Bronchial smooth muscle cell (primary cell): ENCODE results near the gene BBS7. TPM values are rescaled to one million over a fixed set of nuclear protein-coding genes. Genes with fewer than 3 reads are reported as not detected.

ENCODE experiments used
- total RNA-seq: library from RNA; depleted of rRNA; stranded (reverse); fragments of >200 nt; gene quantifications from 2 replicates; pipeline ENCODE4 v1.2.1, GENCODE V29; 2014

The BBS7 gene, protein sequence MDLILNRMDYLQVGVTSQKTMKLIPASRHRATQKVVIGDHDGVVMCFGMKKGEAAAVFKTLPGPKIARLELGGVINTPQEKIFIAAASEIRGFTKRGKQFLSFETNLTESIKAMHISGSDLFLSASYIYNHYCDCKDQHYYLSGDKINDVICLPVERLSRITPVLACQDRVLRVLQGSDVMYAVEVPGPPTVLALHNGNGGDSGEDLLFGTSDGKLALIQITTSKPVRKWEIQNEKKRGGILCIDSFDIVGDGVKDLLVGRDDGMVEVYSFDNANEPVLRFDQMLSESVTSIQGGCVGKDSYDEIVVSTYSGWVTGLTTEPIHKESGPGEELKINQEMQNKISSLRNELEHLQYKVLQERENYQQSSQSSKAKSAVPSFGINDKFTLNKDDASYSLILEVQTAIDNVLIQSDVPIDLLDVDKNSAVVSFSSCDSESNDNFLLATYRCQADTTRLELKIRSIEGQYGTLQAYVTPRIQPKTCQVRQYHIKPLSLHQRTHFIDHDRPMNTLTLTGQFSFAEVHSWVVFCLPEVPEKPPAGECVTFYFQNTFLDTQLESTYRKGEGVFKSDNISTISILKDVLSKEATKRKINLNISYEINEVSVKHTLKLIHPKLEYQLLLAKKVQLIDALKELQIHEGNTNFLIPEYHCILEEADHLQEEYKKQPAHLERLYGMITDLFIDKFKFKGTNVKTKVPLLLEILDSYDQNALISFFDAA
- total RNA-seq = 13.4 and 19.9 TPM in 2 replicates

DNA sequence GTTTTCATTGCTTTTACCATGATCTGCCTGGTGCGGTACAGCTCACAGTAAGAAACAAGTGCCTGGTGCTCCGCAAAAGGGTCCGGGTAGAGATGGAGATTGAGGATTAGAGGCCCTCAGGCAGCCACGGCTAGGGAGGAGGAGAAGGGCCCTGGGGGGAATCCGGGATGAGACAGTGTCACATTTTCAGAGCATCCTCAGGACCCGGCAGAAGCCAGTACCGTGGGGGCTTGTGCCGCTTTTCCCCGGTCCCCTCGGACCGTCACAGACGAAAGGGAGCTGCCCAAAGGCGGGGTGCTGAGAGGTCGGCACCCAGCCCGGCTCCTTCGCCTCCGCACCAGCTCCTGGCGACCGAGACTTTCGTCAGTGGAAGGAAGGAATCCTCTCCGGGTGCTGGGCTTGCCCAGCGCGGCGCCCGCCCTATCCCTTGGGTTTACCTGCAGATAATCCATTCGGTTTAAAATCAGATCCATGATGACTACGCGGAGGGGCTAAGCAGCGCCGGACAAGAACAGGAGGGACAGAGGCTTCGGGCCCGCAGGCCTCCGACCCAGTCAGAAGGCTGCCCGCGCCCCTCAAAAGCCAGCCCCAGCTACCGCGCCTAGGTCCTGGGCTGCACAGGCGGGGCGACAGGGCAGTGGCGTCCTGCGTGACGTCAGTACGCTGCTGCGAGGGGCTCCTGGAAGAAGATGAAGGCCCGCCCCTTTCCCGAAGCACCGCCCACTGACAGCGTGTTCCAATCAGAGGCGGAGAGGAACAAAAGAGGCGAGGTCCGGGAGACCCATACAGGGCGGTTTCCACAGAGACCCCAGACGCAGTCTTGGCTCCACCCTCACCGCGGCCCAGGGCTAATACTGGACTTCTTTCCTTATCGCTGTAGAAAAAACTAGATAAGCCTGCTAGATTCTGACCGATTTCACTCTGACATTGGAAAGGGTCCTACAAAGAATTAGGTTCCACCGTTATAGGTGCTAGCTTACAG lies at the start of gene BBS7:
BBS7 (minus strand) TSS at position 634 of the 982 bp plus-strand sequence; CDS start at position 473, 161 bp downstream.

DNA sequence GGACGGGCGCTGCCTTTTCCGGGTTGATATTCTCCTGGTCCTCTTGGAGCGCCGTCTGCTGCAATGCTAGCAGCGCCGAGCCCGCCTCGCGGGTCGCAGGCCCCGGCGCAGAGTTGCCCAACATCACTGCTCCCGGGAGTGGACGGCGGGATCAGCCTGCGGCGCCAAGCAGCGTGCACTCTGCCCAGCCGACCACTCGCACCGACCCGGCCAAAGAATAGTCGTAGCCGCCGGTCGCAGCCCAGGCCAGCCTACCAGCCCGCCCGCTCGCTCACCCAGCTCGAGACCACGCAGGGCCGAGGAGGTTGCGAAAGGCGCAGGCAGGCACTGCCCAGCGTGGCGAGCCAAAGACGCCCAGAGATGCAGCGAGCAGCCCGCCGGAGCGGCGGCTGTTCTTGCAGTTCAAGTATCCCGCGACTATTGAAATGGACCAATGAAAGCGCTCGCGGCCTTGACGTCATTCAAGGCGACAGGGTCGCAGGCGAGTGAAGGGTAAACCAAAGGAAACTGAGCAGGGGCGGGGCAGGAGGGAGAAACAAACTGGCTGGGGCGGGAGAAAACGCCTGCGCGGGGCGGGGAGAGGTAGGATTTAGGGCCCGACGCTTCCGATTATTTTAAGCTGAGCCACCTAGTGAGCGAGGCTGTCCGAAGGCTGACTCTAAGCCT lies 46.6 kb downstream of the BBS7 start, which contains the start of gene CCNA2:
CCNA2 (minus strand) TSS at position 379 of the 666 bp plus-strand sequence; CDS start at position 124, 255 bp downstream.

DNA sequence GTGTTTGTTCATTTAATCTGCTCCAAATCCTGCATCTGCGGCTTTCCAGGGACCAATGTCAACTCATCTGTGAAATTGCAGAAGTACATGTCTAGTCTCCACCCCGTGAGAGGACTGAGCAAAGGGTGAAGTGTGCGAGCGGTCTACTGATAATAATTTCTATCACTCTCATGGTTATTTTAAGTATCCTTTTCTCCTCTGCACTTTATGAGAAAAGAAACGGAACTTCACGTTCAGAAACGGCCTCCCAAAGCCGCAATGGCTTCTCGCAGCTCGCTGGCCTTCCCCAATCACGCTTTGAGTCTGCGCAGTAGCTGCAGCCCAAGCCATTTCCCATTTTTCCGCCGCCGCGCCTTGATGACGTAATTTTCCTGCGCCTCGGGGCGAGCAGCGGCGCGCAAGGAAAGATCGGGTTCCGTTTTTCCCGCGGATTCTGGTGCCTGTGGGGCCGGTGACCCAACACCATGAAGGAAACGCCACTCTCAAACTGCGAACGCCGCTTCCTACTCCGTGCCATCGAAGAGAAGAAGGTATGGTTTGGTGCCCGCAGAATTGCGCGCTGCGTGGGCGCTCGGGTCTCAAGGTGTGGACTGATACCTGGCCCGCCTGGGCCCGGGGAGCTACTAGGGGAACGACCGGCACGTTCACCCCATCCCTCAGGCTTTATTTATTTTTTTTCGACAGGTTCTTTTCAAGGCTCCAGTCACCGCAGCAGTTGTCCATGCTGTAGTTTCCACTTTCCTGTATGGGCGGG lies 69.1 kb downstream of the BBS7 start, which contains the start of gene EXOSC9:
EXOSC9 (plus strand) TSS at position 363 of the 754 bp plus-strand sequence; CDS start at position 465, 102 bp downstream.

Other genes starting within 250 kb of the BBS7 start
- 772 and 851 TPM in 2 replicates for gene ANXA5, start 173.5 kb downstream of the BBS7 start, total RNA-seq
- gene SMIM43, start 105.3 kb downstream of the BBS7 start, total RNA-seq = 5.1 and 14.8 TPM in 2 replicates
- 21.6 and 28.2 TPM in 2 replicates for gene EXOSC9, start 69.2 kb downstream of the BBS7 start, total RNA-seq
- 0.94 and 6.9 TPM in 2 replicates for gene CCNA2, start 46.6 kb downstream of the BBS7 start, total RNA-seq
- 0.32 and 0.34 TPM in 2 replicates for gene TRPC3, start 81.6 kb upstream of the BBS7 start, total RNA-seq